ENCODE measurements around the gene FLNC.
A peak's percentile ranks its signal among the peaks of the same experiment; 100 is the strongest.

The FLNC gene
- 0 to 0.26 (median 0) reads per million in 3 donors for total RNA-seq

DNA sequence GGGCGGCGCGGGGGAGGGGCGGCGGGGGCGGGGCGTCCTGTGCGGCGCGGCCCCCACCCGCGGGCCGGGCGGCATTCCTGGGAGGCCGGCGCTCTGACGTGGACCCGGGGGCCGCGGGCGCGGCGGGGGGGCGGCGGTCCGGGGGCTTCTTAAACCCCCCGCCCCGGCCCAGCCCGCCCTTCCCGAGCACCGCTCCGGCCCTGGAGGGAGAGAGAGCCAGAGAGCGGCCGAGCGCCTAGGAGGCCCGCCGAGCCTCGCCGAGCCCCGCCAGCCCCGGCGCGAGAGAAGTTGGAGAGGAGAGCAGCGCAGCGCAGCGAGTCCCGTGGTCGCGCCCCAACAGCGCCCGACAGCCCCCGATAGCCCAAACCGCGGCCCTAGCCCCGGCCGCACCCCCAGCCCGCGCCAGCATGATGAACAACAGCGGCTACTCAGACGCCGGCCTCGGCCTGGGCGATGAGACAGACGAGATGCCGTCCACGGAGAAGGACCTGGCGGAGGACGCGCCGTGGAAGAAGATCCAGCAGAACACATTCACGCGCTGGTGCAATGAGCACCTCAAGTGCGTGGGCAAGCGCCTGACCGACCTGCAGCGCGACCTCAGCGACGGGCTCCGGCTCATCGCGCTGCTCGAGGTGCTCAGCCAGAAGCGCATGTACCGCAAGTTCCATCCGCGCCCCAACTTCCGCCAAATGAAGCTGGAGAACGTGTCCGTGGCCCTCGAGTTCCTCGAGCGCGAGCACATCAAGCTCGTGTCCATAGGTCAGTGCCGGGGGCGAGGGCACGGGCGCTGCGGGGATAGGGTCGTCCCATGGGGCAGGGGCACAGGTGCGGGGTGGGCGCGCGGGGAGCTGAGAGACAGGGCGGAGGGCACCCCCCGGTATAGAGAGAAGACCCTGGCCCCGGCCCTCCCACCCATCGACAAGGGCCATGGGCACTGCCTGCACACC is at the start of gene FLNC:
Gene FLNC (plus strand): TSS at position 176 of the 947 bp plus-strand sequence. CDS start 232 bp downstream, at position 408.
- peaks cover 30% of the 10 kb centered on the region for H3K27me3 ChIP-seq (replicated peaks; ENCODE audit: control insufficient read depth, insufficient read depth, low read length, poor library complexity, severe bottlenecking)
- no peak within 1 kb of the TSS for H3K27ac ChIP-seq (ENCODE audit: insufficient read depth, low read length, poor library complexity, severe bottlenecking)
- peak in 1 of 3 donors; percentile 4 for DNase-seq
- H3K4me3 ChIP-seq (ENCODE audit: insufficient read depth, low read depth, low read length, poor library complexity, severe bottlenecking) = peak within 1 kb of the TSS; percentile 59
- H3K36me3 ChIP-seq (ENCODE audit: control insufficient read depth, insufficient read depth, low read length) = no peaks in the 10 kb centered on the region
- no peaks in the 10 kb centered on the region for H3K9me3 ChIP-seq (ENCODE audit: control insufficient read depth, low read length)
- peaks cover 19% of the 10 kb centered on the region for H3K4me1 ChIP-seq (ENCODE audit: control insufficient read depth, insufficient read depth, low read length, poor library complexity, severe bottlenecking)

DNA sequence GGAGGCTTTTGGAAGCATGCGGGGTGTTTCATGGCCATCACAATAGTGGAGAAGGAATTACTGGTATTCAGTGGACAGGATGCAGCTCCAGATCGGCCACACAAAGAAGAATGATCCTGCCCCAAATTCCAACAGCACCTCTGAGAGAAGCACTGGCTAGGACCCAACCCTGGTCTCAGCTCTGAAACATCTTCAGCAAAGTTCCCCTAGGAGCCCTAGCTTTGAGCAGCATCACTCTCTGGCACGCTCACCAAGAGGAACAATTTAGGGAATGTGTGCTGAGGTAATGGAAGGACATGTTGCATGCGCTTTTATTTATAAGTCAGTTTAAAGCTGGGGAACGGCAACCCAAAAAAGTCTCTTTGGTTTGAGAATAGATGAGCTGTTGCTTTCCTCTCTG is 49.1 kb upstream of the FLNC start:
- Histone ChIP-seq H3K9me3 (ENCODE audit: control insufficient read depth, low read length) (no peaks in the 10 kb centered on the region), H3K4me1 (ENCODE audit: control insufficient read depth, insufficient read depth, low read length, poor library complexity, severe bottlenecking) (no peaks in the 10 kb centered on the region), H3K36me3 (ENCODE audit: control insufficient read depth, insufficient read depth, low read length) (no peaks in the 10 kb centered on the region), H3K27ac (ENCODE audit: insufficient read depth, low read length, poor library complexity, severe bottlenecking) (no peak overlapping the region), H3K27me3 (replicated peaks; ENCODE audit: control insufficient read depth, insufficient read depth, low read length, poor library complexity, severe bottlenecking) (no peaks in the 10 kb centered on the region), H3K4me3 (ENCODE audit: insufficient read depth, low read depth, low read length, poor library complexity, severe bottlenecking) (no peak overlapping the region)
- no peak for DNase-seq

GRCh38 chr7:128781851-128782250 is 48.4 kb upstream of the FLNC start:
- no peak overlapping the region for H3K27ac ChIP-seq (ENCODE audit: insufficient read depth, low read length, poor library complexity, severe bottlenecking)

DNA sequence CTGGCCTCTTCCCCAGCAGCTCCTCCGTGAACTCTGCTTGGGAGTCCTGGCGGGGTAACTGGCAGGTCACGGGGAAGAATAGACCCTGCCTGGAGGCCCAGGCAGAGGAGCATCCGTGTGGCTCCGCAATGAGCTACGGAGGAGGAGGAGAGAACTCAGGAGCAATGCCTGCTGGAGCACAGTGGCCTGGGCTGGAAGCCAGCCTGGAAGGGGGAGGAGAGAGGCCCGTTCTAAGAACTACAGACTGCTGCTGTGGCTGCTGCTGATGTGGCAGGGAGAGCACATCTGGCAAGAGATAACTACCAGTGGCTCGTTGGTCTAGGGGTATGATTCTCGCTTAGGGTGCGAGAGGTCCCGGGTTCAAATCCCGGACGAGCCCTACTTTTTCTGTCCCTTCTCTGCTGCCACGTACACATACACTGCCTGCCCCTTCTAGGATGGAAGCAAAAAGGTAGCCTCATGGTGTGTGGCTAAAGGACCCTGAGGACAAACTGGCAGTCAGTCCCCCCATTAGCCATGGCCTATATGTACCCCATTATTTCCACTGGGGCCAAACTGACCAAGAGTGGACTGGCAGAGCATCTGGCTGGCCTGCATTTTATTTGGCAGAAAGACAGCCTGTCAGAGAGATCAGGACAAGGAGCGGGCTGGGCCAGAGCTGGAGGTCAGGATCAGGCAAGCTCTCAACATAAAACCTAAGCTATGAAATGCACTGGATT is 46.9 kb upstream of the FLNC start:
- Histone ChIP-seq H3K27me3 (replicated peaks; ENCODE audit: control insufficient read depth, insufficient read depth, low read length, poor library complexity, severe bottlenecking) (no peaks in the 10 kb centered on the region), H3K4me1 (ENCODE audit: control insufficient read depth, insufficient read depth, low read length, poor library complexity, severe bottlenecking) (no peaks in the 10 kb centered on the region), H3K27ac (ENCODE audit: insufficient read depth, low read length, poor library complexity, severe bottlenecking) (no peak overlapping the region), H3K9me3 (ENCODE audit: control insufficient read depth, low read length) (no peaks in the 10 kb centered on the region), H3K36me3 (ENCODE audit: control insufficient read depth, insufficient read depth, low read length) (no peaks in the 10 kb centered on the region), H3K4me3 (ENCODE audit: insufficient read depth, low read depth, low read length, poor library complexity, severe bottlenecking) (no peak overlapping the region)
- DNase-seq = no peak

More at GRCh38 chr7:128781851-128782250, 48.4 kb upstream of the FLNC start:
- H3K9me3 ChIP-seq (ENCODE audit: control insufficient read depth, low read length) = no peaks in the 10 kb centered on the region
- no peaks in the 10 kb centered on the region for H3K27me3 ChIP-seq (replicated peaks; ENCODE audit: control insufficient read depth, insufficient read depth, low read length, poor library complexity, severe bottlenecking)
- no peaks in the 10 kb centered on the region for H3K36me3 ChIP-seq (ENCODE audit: control insufficient read depth, insufficient read depth, low read length)
- H3K4me1 ChIP-seq (ENCODE audit: control insufficient read depth, insufficient read depth, low read length, poor library complexity, severe bottlenecking) = no peaks in the 10 kb centered on the region
- no peak for DNase-seq
- H3K4me3 ChIP-seq (ENCODE audit: insufficient read depth, low read depth, low read length, poor library complexity, severe bottlenecking) = no peak overlapping the region

DNA sequence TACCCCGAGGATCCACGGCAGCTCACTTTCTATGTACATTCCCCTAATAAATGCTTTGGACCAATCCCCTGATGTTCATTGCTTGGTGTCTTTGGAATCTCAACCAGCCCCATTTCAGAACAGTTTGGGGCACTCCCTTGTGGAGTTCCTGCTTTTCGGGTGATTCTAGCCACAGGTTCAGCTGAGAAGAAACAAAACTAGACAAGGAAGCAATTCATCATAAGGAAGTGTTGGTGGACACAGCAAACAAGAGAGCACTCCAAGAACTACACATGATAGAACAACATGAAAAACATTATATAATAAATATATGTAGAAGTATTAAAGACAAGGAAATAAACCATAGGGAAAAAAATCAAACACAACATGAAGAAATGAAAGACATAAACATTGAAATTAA is 44.5 kb upstream of the FLNC start:
- no peak overlapping the region for H3K27ac ChIP-seq (ENCODE audit: insufficient read depth, low read length, poor library complexity, severe bottlenecking)
- H3K4me1 ChIP-seq (ENCODE audit: control insufficient read depth, insufficient read depth, low read length, poor library complexity, severe bottlenecking) = peaks cover 5% of the 10 kb centered on the region
- no peaks in the 10 kb centered on the region for H3K36me3 ChIP-seq (ENCODE audit: control insufficient read depth, insufficient read depth, low read length)
- H3K27me3 ChIP-seq (replicated peaks; ENCODE audit: control insufficient read depth, insufficient read depth, low read length, poor library complexity, severe bottlenecking) = no peaks in the 10 kb centered on the region
- no peak overlapping the region for H3K4me3 ChIP-seq (ENCODE audit: insufficient read depth, low read depth, low read length, poor library complexity, severe bottlenecking)
- DNase-seq = no peak
- no peaks in the 10 kb centered on the region for H3K9me3 ChIP-seq (ENCODE audit: control insufficient read depth, low read length)

DNA sequence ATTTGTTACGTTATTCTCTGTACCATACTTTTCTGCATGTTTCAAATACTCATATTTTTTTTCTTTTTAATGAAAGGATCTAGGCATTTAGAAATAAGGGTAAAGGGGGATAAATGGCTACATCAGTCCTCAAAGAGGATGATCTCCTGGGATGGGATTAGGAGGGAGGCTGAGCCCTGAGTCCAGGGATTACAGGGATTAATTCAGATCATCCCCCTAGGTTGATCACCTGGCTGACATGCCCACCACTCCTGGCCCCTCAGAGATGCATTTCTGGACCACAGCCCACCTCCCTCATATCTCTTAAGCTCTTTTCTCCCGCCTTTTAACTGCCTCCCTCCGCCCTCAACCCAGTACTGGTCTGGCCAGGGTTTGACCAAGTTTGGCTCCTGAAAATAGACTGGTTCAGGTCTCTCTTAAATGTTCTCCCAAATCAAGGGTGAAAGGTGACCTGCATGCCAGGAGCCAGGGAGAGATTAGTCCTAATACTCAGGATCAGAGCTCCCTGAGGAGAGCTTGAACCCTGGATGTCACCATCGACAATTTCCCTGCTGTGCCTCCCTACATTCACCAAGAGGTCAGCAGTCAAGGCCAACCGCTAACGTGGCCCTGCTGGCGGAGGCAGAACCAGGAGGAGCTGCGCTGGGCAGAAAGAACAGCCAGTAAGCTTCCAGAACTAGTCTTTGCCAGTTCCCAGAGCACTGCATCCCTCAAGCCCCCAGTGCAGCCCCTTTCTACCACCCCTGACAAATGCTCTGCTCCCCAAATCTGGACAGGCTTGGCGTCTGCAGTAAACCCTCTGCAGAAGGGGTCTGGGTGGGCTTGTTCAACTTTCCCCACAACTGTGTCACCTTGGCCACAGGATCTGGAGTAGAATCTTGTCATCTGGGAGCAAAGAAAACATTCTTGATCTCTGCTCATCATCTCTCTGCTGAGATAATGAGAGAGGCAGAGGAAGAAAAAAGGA is 41.5 kb upstream of the FLNC start:
- no peak overlapping the region for H3K4me3 ChIP-seq (ENCODE audit: insufficient read depth, low read depth, low read length, poor library complexity, severe bottlenecking)

DNA sequence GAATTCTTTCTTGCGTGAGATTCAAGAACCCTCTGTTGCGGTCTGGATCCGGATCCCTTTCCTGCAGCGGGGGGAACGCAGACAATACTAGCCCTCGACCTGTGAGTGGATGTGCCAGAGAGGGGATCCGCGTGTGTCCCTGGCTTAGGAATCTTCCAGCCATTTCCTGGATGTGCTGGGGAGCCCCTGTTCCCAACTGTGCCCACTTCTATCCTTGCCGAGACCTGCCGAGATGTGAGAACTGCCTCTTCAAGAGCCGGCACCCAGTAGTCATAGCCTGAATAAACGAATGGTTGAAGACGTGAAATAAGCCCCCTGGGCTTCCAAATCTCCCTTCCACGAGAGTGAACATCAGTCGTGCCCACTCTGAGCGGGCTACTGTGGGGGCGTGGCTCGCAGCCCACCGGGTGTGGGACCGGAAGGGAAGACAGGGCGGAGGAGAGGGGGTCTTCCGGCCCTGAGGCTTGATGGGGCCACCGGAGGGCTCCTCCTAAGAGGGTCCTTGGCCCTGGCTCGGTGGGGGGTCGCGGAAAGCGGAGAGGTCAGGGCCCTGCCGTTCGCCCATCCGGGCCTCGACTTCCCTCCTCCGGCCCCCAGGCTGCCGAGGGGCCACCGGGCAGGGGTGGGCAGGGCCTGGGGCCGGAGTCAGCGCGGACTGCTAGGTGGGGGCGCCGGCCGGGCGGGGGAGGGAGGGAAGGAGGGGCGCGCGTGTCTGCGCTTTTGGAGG is 39.7 kb upstream of the FLNC start:
- no peak for DNase-seq
- H3K4me3 ChIP-seq (ENCODE audit: insufficient read depth, low read depth, low read length, poor library complexity, severe bottlenecking) = peak overlapping the region; percentile 93
- no peaks in the 10 kb centered on the region for H3K36me3 ChIP-seq (ENCODE audit: control insufficient read depth, insufficient read depth, low read length)
- no peaks in the 10 kb centered on the region for H3K27me3 ChIP-seq (replicated peaks; ENCODE audit: control insufficient read depth, insufficient read depth, low read length, poor library complexity, severe bottlenecking)
- H3K9me3 ChIP-seq (ENCODE audit: control insufficient read depth, low read length) = no peaks in the 10 kb centered on the region
- peak overlapping the region; percentile 32 for H3K27ac ChIP-seq (ENCODE audit: insufficient read depth, low read length, poor library complexity, severe bottlenecking)
- peaks cover 14% of the 10 kb centered on the region for H3K4me1 ChIP-seq (ENCODE audit: control insufficient read depth, insufficient read depth, low read length, poor library complexity, severe bottlenecking)

More for the DNA sequence above, 41.5 kb upstream of the FLNC start:
- Histone ChIP-seq H3K27ac (ENCODE audit: insufficient read depth, low read length, poor library complexity, severe bottlenecking) (no peak overlapping the region), H3K36me3 (ENCODE audit: control insufficient read depth, insufficient read depth, low read length) (no peaks in the 10 kb centered on the region), H3K9me3 (ENCODE audit: control insufficient read depth, low read length) (no peaks in the 10 kb centered on the region), H3K4me1 (ENCODE audit: control insufficient read depth, insufficient read depth, low read length, poor library complexity, severe bottlenecking) (peaks cover 14% of the 10 kb centered on the region), H3K27me3 (replicated peaks; ENCODE audit: control insufficient read depth, insufficient read depth, low read length, poor library complexity, severe bottlenecking) (no peaks in the 10 kb centered on the region)
- DNase-seq = no peak

DNA sequence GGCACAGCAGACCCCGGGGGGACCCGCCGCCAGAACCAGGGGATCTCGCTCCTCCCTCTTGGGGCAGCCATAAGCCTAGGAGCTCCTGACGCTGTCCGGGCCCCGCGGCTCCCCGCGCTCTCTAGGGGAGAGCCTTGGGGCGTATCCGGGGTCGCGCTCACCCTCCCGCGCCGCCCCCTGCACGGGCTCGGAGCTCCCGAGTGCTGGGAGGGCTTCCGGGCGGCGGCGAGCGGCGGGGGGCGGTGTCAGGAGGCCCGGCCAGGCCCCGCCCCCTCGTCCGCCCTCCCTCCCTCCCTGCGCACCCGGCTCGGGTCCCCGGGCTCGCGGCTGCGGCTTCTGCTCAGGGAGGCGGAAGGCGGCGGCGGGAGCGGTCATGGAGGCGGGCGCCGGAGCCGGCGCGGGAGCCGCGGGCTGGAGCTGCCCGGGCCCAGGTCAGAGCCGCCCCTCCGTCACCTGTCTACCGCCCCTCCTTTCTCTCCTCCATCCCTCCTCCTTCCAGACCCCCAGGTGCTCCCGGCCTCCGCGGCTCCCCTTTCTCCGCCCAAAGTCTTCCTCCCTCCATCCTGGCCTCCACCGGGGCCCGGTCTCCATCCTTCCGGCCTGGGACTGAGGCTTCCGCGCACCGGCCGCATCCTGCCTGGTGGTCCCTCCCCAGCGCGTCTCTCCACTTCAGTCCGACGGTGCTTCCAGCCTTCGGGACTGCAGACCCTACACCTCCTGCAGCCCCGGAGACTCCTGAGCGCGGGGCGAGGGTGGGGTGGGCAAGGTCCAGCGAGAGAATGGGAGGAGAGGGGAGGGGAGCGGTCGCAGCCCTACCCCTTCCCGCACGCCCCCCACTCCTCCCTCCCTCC is 38.9 kb upstream of the FLNC start, which contains the start of gene CCDC136:
Gene CCDC136 (plus strand): TSS at position 848 of the 851 bp plus-strand sequence. CDS start 444 bp downstream, outside the sequence.
- Histone ChIP-seq H3K4me1 (ENCODE audit: control insufficient read depth, insufficient read depth, low read length, poor library complexity, severe bottlenecking) (peaks cover 14% of the 10 kb centered on the region), H3K4me3 (ENCODE audit: insufficient read depth, low read depth, low read length, poor library complexity, severe bottlenecking) (peak within 1 kb of the TSS; percentile 93), H3K36me3 (ENCODE audit: control insufficient read depth, insufficient read depth, low read length) (no peaks in the 10 kb centered on the region), H3K27ac (ENCODE audit: insufficient read depth, low read length, poor library complexity, severe bottlenecking) (peak within 1 kb of the TSS; percentile 32), H3K9me3 (ENCODE audit: control insufficient read depth, low read length) (no peaks in the 10 kb centered on the region), H3K27me3 (replicated peaks; ENCODE audit: control insufficient read depth, insufficient read depth, low read length, poor library complexity, severe bottlenecking) (no peaks in the 10 kb centered on the region)
- DNase-seq = peak; percentile 70 to 75 (median 70)

Data from effector memory CD4-positive, alpha-beta T cell (primary cell).